Measurements from ENCODE around the gene PRRT4.

Gene PRRT4

DNA sequence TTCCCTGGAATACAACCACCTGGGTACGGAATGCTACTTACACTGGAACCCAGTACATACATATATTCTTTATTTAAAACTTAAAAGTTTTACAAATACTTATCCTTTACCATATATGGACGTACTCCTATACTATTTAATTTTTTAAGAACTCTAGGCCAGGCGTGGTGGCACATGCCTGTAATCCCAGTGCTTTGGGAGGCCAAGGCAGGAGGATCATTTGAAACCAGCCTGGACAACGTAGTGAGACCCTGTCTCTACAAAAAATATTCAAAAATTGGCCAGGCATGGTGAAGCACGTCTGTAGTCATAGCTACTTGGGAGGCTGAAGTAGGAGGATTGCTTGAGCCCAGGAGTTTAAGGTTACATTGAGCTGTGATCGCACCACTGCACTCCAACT lies 19.8 kb downstream of the PRRT4 start:
- DNase-seq = no peak

DNA sequence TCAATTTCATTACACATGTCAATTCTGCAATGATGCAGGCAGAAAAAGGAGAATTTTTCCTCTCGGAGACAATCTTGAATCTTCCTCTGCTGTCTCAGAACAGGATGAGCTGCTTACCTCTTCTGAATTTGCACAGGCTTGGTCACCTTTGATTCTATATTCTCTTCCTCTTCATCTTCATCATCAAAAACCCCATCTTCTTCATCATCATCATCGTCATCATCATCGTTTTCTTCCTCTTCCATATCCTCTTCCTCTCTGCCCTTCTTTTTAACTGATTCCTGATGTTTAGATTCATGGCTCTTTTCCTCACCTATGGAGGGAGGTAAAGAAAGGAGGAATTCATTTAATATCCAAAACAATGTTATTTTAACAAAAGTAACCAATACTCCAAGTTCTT lies 25.8 kb downstream of the PRRT4 start:
- DNase-seq = no peak

DNA sequence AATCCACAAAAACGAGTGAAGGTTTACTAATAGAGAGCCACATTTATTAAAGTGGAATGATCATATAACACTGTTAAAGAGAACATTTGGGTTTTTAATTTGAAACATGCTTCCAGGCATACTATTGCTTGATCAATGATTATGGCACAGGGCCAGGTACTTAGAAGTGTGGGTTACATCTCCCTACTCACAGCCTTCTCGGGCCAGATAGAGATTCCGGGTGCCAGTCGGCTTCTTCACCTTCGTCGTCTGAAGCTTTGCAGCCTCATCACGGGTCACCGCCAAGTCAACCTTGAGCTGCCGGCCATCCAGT lies 37.2 kb downstream of the PRRT4 start:
- DNase-seq = no peak

DNA sequence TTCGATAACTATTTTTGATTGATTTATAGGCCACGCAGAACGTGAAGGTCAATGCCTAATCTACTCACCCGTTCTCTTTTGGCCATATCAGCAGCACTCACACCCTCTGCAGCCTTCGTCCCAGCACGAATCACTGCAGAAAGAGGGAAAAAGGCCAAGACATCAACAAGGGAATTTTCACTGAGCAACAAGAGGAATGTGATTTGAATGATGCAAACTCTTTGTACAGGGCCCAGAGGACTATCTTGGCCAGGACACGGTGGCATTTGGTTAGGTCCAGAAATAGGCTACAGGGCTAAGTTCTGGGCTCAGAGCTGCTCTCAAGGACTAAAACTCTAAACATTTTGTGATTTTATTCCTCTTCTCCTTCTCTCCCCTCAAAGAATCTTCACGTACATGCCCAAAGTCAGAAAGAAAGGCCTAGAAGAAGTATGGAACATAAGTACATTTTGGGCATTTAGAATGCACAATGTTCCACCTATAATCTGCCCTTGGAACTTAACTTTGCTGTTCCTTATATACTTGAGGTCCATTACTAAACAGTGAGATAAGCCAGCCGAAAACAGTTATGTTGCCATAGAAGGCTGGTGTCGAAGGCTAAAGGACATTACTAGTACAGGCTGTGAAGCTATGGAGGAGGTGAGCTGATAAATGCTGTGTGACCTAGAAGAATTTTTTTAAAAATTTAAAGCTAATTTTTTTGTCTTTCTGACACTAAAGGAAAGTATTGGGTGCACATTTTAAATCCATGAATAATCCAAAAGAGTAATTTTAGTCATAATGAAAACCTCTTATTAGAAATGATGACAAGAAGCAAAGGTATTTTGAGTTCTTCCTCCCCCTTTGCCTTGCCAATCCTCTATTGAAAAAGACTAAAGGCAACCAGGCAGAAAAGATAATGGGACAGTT lies 37.8 kb downstream of the PRRT4 start:
- no peak for DNase-seq

DNA sequence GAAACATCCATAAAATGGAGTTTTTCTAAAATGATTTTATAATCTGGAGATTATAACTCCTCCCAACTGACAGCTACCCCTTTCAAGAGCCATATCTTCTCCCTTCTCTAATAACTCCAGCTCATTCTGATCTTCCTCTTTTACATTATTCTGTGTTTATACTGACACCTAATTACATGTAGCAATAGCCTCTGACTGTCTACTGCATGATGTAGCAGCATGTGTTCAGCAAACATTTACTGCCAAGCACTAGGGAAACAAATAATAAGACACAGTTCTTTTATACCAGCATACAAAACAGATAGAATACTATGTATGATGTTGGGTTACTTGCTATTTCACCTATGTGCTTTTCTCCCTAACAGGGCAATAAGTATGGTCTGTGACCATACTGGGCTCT lies 38.5 kb downstream of the PRRT4 start:
- peak in 1 of 2 donors; percentile 6 for DNase-seq

DNA sequence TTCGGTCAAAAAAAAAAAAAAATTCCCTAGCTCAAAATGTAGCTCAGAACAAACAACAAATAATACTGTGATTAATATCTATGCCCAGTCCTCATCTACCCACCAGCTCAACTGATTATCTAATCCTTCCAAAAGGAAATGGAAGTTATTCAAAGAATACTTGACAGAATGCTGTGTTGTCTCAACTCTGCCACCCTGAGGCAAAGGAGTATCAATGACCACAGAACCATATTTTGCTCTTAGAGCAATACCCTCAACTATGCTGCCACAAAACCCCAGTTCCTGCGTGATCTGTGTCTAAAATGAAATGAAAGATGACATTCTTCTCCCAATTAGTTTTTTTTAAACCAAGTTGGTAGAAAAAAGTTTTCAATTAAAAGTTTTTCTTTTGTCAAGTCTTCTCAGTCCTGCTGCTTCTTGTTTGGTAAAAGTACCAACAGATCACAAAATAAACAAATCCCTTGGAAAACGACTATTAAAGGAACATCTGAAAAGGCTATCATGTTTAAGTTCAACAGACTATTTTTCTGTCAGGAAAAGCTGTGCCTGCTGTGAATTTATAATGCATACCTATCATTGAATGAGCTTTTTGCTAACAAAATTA lies 39.3 kb downstream of the PRRT4 start:
- DNase-seq = peak in 1 of 2 donors; percentile 60

DNA sequence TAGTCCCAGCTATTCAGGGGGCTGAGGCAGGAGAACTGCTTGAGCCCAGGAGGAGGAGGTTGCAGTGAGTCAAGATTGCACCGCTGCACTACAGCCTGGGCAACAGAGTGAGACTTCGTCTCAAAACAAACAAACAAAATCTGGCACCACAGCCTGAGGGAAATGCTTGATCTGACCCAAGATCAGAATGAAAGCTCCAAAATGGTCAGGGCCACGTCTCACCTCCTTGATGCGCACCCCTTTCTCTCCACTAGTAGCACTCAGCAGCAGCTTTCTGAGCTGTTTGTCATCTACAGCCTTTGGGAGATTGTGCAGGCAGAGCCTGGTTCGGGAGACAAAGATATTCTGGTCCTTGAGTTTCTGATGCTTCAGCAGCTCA lies 40.5 kb downstream of the PRRT4 start:
- no peak for DNase-seq

DNA sequence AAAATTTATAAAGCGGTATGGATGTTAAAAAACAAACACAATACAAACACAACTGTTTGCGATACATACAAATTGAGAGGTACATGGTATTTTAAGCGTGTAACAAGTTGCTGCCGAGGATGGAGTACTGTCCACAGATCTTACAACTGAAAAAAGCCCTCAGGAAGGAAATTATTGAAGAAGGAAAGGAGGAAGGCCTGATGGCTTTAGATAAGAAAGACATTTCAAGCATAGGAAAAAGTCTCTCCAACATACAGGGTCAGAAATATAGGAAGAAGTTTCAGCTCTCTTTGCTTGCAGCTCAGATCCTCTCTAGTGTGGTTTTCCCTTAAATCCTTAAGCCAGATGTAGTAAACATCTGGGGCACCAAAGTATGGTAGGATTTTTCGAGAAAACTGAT lies 42.8 kb downstream of the PRRT4 start:
- DNase-seq = peak in 1 of 2 donors; percentile 71

DNA sequence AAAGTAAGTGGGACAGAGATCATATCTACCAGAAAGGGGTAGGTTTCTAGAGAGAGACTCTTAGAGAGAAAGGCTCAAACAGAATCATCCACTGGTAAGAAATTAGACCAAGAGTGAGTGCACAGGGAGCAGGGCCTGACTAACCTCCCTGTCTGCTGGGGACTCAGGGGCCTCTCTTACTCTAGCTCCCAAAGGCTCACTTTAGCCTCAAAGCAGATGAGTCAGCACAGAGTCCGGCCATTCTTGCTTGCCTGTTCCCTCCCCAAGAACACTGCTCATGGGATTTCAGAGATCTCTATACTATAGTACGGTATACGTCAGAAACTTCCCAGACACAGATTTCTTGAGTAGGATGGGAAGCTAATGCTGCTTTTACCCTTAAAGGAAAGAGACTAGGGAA lies 50.5 kb downstream of the PRRT4 start:
- no peak for DNase-seq

DNA sequence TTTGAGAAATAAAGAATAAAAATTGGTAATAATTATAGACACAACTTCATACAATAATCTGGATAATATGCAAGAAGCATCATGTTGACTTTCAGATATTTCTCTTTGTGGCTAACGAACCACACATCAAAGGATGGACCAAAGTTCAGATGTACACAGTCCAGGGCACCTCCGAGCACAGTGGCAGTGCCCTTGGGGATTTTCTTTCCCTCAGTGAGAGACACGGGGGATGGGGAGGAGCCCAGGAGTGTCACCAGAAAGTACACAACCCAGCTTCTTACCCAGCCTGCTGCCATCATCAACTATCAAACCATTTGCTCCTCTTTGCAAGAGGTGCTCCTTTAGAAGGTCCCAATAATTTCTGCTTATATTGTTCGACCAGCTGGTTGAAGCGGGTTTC lies 51.0 kb downstream of the PRRT4 start:
- DNase-seq = no peak

DNA sequence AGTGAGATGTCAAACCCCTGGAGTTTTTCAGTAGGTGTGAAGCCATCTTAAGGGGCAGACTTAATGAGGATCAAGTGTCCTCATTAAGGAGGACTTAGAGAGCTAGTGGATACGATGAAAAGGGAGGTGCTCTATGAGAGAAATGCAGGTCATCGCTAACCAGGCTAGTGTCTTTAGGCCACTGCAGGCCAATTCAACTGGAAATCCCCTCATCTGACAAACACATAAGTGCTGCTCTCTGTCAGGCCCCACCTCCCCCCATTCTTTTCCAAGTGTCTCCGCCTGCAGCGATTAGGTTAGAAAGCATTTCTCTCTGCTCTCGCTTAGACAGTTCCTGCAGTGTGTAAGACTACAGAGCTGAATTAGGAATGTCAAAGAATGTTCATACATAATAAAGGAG lies 51.5 kb downstream of the PRRT4 start:
- DNase-seq = no peak

DNA sequence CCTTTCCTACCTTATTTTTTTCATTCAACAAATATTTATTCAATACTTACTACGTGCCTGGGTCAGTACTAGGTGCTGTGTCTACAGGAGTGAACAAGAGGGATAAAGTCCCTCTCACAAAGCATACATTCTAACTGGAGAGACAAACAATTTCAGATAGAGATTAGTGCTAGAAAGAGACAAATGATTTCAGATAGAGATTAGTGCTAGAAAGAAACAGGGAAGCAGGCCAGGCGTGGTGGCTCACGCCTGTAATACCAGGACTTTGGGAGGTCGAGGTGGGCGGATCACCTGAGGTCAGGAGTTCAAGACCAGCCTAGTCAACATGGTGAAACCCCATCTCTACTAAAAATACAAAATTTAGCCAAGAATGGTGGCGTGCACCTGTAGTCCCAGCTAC lies 52.4 kb downstream of the PRRT4 start:
- no peak for DNase-seq

DNA sequence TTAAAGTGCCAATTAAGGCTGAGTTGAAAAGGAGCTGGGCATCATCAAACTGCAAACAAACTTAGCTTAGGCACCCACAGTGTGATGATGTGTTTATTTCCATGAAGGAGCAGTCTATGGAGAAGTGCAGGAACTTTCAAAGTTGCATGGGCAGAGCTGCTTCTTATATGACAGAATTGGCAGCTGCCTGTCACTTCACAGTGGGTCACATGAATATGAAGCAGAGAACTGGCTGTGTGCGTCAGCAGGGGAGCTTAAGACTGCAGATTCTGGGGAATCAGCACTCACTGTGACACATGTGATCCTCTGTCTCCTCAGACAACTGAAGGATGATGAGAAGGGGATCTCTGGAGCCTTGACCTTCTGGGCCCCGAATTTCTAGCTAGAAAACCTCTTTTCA lies 54.4 kb downstream of the PRRT4 start:
- no peak for DNase-seq

DNA sequence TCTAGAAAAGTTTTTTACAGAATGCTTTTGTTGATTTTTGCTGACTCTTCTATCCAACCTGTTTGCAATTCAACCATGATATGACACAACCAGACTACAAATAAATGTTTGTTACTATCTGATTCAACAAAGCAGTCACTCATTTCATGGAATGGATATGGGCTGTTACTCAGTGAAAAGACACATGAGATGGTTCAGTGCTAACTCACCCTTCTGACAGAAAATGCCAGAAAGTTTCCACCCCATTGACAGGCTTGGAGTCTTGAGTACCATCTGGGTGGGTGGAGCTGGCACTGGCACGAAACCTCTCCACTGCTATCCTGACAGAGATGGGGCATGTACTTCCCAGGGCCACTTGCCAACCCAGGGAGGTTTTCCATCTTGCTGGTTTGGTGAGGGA lies 57.3 kb downstream of the PRRT4 start:
- DNase-seq = no peak

DNA sequence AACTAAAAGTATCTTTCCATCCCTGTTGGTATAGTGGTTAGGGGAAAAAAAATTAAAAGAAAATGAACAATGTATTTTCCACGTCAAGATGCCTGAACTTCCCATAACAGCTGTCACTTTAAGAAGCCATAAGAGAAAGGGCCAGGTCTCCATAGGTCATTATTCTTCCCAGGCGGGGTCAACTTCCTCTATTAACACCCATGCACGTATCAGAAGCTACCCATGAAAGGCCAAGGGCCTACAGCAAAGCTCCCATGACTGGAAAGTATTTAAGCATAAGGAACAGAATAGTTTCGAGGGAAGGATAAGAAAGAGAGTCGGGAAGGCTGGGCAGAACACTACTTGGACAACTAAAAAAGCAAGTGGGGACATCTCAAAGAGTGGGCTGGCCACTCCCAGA lies 57.8 kb downstream of the PRRT4 start:
- no peak for DNase-seq

DNA sequence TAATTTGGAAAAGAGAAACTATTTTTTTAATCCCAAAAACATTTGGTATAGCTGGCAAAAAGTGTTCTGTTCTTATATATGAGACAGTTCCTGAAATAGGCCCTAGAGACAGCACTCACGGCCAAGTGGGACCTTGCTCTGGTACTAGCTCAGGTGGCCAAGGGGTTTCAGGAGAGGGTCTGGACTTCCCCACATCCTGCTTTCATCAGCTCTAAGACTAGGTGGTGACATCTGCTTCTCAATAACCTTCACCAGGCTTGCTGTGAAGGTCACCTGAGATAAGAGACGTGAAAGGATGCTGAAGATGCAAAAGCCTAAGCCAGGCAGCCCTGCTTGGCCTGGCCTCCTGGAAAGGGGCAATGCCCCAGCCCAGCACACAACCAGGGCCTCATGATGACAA lies 58.4 kb downstream of the PRRT4 start:
- DNase-seq = no peak

DNA sequence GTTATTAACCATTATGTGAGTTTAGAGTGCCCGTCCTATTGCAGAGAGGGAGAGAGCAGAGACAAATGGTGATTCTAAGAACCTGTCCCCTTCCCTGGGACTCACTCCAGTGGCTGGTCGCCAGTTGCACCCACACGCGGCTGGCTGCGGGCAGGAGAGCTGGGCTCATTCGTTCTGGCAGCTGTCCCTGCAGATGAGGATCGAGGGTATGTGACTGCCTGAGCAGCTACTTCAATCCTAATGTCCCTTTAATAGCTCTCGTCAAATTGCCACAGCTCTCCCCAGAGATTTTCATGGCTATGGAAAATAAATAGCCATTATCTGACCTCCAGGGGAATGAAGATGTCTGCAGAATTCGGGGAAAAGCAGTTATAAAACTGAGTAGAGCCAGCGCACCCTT lies 59.4 kb downstream of the PRRT4 start:
- DNase-seq = no peak
